GM18498 (cell line): ENCODE data around the gene WTAP.
"Not testable (repeated sequence)": the region's sequence is repeated elsewhere in the genome, so short reads cannot be mapped to it uniquely, and the experiment has no call there.

Source experiments
- ATAC-seq: cut with Tn5 transposase; IDR thresholded peaks from one replicate; pipeline ENCODE4 v1.9.1; 2021; ENCODE audit warnings: mild to moderate bottlenecking, moderate library complexity; ENCODE audit not compliant: unreplicated experiment

Gene WTAP

DNA sequence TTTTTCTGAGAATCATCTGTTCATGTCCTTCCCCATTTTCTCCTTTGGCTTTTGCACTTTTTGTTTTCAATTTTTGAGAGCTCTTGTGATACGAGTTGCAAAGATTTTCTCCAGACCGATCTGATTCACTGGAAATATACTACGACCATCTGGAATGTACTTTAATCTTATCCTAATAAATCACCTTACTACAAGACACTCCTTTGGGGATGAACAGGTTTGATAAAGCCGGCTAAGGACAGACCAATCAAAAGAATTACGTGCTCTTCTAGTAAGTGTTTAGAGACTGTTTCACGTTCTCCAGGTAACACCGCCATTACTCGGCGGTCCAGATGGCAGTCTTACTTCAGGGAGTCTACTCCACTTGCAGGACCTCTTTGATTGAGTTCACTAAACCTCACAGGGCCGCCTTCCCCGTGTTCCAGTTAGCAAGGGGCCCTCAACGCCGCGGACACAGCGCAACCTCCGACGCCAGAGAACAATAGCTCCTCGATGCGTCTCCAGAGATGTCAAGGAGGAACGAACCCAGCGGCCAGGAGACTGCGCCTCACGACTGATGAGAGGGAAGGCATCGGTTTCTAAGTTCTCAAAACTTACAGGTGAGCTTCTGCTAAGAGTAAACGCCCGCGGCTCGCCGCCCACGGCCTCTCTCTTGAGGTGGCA is 920 bp upstream of the WTAP start:
- ATAC-seq, result peak; percentile 27

DNA sequence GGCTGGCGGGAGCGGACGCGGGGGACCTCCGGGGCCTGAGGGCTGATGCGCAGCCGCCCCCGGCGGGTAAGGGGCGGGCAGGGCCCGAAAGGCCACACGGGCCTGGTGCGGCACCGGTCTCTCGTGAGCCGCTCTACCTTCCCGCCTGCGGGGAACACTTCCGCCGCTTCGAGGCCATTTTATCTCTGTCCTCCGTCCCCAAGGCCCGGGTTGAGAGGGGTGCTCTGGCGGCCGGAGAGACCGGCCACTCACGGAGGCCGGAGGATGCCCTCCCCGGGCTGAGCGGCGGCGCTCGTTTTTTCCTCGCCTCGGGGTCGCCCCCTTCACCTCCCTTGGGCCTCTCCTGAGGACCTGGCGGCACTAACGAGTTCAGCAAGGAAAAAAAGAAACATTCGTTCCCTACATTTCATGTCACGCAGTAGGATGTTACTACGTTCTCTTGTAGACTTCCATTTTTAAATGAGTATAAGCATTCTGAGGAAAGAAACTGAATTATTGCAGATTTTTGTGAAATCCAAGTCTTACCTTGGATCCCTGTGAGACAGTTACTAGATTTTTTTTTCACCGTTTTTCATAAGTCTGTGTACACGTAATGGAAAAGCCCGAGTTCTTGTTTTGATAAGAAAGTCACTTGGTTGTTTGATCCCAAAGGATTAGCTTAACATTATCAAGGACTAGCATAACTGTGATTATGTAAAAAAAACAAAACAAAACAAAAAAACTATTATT is 575 bp downstream of the WTAP start:
- peak; percentile 42 for ATAC-seq

DNA sequence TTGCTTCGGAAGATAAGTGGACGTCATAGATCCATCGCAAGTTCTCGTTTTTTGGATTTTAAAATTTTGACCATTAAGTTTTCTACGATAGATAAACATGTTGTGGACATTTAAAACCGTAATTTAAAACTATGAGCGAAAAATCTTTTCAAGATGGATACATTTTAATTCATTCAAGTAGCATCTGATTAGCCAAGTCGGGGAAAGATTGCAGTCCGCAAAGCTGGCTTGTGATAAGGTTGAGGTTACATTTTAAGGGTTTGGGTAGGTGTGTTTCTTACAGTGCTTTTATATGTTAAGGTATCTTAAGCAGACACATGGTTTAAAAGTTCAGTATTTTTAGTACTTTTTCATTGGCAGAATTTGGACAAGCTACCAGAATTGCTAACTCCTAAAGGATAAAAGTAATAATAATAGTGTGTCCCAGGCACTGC is 1.2 kb downstream of the WTAP start:
- ATAC-seq, result no peak

DNA sequence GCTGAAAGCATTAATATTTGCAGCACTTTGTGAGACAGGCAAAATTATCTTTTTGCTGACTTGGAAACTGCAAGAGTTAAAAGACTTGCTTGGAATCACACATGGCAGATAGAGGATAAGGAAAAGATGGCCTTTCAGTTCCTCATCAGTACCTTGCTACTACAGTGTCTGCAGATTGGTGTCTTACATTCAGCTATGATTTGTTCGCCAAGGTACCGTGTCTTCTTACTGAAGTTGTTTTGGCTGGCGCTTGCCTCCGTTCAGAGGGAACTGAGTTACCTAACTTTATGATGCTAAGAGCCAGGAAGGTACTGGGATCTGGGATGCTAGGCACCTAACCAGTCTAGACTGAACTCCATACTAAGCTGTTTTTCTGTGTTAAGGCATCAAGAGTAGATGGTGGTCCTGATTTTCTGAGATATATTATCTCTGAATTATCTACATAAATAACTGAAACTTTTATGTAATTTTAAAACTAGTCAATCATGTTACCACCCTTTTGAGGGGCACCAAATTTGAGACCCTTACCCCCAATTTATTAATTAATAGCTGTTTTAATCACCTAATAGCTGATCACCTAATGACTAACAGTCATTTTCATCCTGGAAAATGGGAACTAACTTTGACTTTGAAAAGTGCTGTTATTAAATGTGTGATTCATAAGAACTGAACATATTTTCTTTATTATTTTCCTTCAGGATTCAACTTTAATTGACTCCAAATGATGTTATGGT is 2.5 kb downstream of the WTAP start:
- peak; percentile 11 for ATAC-seq

DNA sequence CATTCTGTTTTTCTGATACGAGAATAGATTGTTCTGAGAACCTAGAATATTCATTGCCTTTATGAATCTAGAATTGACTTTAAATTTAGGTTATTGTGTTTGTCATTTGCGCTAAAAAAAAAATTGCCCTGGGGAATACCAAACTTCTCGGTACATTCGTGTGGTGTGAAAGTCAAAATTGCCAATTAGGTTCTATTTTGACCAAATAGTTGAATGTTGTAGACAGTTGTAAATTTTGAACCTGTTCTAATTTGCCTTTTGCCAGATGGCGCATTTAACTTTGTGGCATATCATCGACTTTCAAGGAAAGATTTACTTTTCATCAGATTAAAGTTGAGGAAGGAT is 3.0 kb downstream of the WTAP start:
- no peak for ATAC-seq

DNA sequence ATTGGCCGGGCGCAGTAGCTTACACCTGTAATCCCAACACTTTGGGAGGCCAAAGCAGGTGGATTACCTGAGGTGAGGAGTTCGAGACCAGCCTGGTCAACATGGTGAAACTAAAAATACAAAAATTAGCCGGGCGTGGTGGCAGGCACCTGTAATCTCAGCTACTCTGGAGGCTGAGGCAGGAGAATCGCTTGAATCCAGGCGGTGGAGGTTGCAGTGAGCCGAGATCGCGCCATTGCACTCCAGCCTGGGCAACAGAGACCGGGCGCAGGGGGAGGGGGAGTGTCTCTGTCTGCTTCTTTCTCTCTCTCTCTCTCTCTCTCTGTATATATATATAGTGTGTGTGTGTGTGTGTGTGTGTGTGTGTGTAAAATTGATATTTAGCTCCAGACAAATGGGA is 5.2 kb downstream of the WTAP start:
- ATAC-seq, result not testable (repeated sequence)

DNA sequence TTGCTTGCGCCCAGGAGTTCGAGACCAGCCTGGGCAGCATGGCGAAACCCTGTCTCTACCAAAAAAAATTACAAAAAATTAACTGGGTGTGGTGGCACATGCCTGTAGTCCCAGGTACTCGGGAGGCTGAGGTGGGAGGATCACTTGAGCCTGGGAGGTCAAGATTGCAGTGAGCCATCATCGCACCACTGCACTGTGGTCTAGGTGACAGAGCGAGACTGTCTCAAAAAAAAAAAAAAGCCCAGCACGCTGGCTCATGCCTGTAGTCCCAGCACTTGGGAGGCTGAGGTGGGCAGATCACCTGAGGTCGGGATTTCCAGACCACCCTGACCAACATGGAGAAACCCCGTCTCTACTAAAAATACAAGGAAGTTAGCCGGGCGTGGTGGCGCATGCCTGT is 6.1 kb downstream of the WTAP start:
- not testable (repeated sequence) for ATAC-seq

DNA sequence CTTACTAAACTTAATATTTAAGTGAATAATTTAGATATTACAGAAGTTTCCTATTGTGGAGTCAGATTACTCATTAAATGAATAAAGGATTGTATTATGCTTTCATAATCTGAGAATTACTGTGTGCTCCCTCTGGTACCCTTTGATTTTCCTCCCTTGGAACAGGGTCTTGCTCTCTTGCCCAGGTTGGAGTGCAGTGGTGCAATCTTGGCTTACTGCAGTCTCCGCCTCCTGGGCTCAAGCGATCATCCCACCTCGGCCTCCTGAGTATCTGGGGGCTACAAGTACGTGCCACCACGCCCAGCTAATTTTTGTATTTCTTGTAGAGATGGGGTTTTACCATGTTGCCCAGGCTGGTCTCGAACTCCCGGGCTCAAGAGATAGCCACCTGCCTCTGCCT is 9.6 kb downstream of the WTAP start:
- ATAC-seq, result no peak

DNA sequence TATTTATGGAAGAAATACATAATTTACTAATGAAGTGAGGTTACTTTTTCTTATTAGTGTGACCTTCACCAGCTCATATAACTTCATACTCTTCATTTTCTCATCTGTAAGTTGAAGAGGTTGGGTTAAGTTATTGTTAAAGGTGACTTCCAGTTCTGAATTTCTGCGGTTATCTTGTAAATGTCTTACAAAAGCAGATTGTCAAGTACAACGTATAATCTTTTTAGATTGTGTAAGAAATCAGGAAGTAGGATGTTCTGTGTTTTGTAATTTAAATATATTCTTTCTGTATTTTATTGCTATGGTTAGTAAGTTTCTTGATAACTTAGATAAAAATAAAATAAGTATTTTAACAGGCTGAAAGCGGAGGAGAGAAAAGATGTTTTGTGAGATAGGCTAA is 12.0 kb downstream of the WTAP start:
- no peak for ATAC-seq

DNA sequence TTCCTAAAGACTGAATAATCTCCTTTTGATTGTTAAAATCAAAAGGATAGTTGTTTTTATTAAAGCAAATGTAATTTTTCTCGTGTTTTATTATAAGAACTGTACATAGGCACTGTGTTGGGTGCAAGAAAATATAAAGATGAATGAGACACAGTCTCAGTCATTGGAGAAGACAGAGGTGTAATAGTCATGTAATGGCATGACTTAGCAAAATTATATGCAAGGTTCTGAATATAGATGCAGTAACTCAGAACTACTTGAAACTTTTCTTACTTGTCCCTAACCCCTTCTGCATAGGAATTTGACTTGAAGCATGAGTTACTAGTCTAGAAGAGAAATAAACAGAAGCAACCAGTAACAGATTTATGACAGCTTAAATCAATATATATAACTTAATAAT is 14.9 kb downstream of the WTAP start:
- no peak for ATAC-seq

DNA sequence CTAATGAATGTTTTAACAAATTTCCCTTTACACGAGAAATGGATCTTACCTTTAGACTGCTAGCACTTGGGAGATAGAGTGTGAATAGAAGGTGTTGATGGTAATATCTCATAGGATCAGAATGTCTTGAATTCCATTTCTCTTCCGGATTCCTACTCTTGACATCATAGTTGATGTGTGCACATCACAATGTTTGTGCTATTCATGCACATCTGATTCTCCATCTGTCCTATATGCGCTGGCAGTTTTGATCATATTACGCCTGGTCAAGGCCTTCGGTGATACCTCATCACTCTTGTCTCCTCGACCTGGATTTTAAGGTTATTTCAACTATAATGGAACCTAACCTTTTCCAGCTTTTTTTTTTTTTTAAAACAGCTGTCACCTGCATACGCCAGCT is 17.8 kb downstream of the WTAP start:
- no peak for ATAC-seq

DNA sequence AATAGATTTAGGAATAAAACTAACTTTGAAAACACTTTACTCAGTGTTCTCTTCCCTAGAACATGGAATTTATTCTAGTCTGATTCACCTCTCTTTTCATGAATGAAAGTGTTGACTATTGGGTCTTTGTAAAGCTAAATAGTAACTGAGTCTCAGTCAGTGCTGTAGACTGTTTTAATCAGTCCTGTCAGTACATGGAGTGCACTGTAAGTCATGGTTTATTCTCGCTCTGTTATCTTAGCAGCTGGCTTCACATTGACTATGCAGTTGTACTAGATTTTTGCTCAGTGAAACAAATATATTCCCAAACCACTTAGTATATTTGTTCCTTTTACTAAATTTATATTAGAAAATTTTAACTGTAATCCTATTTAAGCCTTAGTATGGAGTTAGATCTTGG is 19.5 kb downstream of the WTAP start:
- no peak for ATAC-seq

DNA sequence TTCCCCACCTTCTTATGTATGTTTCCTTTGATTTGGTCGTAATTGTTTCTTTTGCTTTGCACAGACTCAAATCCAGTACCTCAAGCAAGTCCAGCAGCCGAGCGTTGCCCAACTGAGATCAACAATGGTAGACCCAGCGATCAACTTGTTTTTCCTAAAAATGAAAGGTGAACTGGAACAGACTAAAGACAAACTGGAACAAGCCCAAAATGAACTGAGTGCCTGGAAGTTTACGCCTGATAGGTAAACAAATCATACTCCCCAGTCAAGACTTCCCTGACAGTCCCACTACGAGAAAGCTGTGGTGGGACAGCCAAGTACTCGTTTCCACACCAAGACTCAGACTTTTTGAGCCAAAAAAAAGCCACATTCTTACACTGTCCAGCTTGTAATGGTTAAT is 20.8 kb downstream of the WTAP start:
- ATAC-seq, result not testable (repeated sequence)

DNA sequence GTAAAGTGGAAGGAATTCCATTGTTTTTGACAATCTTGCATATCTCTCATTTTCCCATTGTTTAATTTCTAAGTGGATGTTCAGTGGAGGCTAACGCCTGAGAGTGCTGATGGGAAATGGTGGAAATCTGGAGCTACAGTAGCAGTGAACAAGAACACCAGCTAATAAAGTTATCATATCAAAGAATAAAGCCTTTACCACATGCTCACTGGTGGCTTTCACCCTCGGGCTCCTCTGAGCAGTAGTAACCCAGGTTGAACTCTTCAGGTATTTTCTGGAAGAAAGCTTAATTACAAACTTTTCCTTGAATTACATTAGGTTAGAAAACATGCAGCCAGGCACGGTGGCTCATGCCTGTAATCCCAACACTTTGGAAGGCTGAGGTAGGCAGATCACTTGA is 24.1 kb downstream of the WTAP start:
- ATAC-seq, result no peak

DNA sequence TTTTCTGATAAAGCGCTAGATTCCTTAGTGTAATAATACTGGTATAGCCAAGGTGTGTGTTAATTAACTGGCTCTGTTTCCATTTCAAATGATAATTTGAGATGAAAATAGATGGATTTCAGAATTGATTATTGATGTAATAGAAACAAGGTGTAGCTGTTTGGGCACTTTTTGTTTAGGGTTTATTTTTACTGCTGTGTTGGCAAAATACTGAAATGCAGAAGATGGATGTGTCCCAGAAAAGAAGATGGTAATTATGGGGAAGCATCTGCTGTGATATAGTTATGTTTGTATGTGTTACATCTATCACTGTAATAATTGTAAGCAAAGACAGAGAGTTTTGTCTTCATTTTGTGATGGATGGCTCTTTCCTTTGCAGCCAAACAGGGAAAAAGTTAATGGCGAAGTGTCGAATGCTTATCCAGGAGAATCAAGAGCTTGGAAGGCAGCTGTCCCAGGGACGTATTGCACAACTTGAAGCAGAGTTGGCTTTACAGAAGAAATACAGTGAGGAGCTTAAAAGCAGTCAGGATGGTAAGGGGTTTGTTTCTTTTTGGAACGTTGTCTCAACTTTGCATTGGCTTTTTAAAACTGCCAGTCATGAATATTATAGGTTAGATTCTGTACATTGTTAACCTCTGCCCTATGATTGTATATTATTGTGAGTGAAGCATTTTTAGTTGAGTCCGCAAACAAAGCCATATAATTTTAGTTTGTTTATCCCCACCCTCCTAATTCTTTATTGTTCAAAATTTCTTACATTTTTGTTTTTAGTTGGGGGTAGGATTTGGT is 26.0 kb downstream of the WTAP start:
- ATAC-seq, result no peak

DNA sequence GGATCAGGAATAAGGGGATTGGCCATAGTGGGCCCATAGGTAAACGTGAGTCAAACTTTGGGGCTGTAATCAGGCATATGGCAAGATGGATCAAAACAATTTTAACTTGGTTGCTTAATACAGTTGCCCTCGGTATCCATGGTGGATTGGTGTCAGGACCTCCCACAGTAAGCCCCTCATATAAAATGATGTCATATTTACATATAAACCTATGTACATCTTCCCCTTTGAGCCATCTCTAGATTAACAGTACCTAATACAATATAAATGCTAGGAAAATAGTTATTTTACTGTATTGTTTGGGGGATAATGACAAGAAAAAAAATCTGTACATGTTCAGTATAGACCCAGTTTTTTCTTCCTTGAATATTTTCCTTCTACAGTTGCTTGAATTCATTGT is 27.1 kb downstream of the WTAP start:
- no peak for ATAC-seq

DNA sequence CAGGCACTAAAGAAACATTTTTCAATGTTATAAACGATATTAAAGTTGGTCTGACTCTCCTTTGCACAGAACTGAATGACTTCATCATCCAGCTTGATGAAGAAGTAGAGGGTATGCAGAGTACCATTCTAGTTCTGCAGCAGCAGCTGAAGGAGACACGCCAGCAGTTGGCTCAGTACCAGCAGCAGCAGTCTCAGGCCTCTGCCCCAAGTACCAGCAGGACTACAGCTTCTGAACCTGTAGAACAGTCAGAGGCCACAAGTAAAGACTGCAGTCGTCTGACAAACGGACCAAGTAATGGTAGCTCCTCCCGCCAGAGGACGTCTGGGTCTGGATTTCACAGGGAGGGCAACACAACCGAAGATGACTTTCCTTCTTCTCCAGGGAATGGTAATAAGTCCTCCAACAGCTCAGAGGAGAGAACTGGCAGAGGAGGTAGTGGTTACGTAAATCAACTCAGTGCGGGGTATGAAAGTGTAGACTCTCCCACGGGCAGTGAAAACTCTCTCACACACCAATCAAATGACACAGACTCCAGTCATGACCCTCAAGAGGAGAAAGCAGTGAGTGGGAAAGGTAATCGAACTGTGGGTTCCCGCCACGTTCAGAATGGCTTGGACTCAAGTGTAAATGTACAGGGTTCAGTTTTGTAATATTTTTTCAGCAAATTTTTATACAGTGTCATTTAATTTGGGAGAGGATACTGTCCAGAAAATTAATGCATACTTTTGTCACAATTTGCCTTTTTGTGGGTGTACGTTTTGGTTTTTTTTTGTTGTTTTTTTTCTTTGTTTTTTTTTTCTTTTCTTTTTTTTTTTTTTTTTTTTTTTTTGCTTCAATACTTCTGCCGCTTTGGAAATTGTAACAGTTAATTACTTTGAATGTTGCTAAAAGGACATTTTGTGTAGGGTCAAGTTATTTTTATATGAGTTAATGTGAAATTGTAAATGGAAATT is 27.9 kb downstream of the WTAP start:
- ATAC-seq, result no peak

DNA sequence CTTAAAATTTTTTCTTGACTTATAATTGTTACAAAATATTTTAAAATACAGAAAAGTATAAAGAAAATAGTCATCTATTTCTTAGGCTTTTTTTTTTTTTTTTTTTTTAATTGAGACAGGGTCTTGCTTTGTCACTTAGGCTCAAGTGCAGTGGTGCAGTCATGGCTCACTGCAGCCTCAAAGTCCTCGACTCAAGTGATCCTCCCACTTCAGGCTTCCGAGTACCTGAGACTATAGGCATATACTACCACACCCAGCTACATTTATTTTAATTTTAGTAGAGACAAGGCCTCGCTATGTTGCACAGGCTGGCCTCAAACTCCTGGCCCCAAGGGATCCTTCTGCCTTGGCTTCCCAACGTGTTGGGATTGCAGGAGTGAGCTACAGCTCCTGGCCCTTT is 29.2 kb downstream of the WTAP start:
- no peak for ATAC-seq

DNA sequence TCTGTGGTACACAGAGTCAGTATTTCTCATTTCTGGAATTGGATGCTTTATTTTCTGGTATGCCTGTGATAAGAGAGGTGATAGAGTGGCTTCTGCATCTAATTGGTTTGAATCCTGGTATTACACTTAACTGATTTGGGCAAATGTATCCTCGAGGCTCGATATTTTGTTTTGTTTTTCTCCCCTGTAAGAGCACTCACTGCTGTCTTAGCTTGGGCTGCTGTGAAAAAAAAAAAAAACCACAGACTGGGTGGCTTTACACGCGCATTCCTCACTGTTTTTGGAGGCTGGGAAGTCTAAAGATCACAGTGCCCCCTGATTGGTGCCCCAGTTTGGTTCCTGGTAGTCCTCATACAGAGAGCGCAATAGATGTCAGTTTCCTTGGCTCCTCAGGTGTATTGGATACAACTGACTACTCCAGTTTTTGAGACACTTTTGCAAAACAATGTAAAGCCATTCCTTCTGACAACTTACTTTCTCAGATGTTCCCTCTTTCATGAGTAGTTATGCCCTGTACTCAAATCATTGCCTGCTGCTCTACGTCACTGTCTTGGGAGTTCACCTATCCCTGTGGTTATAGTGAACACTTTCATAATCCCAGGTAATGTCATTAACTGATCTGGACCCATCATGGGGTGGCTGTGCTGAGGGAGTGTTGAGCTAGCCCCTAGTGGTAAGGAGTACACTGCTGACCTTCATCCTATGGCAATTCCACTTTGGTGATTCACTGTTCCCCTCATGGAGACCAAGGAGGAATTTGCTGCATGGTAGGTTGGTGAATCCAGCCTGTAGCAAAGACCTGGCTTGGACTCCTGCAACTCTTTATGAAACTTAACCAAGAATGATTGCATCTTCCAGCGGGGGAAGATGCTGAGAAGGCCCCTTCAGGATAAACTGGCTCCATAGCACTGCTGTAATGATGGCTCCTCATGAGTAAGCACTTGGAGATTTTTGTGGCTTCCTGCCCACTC is 31.0 kb downstream of the WTAP start:
- ATAC-seq, result no peak
